IMR-90 (cell line): Measurements from ENCODE around the gene NAA60. TPM values are rescaled to one million over a fixed set of nuclear protein-coding genes. Genes with fewer than 3 reads are reported as not detected.

Source experiments
- ATAC-seq: fragments of 200-7000 bp; cut with Tn5 transposase; 2 replicates; pipeline ENCODE4 v1.9.1; 2020; ENCODE audit warnings: low read depth, mild to moderate bottlenecking, moderate library complexity
- BruUV-seq: library from RNA; stranded (reverse); fragments of 400-500 nt; replicated peaks from 2 replicates; lab custom pipeline; 2021; lab: Mats Ljungman, UMichigan
- CTCF ChIA-PET: fragments of 300-600 bp; formaldehyde crosslinking; extraction: SDS; loops from one replicate; lab custom pipeline; 2021; ENCODE audit warnings: antibody characterized with exemption; lab: Yijun Ruan, JAX
- POLR2A ChIA-PET: fragments of 300-600 bp; sonication (Branson Sonifier 250); formaldehyde crosslinking; loops from one replicate; lab custom pipeline; 2022; ENCODE audit warnings: antibody characterized with exemption; ENCODE audit not compliant: unreplicated experiment; lab: Charles Lee
- DNase-seq: peaks from one replicate; pipeline ENCODE4 v3.0.0; 2013
- H2AFZ ChIP-seq: replicated peaks from 2 replicates; pipeline ENCODE3; 2013; ENCODE audit warnings: low read length, mild to moderate bottlenecking; ENCODE audit not compliant: poor library complexity
- H2AK5ac ChIP-seq: 2 replicates; pipeline ENCODE4 v1.6.1; 2013; ENCODE audit warnings: low read depth, low read length, inconsistent platforms
- H2AK9ac ChIP-seq: replicated peaks from 2 replicates; pipeline ENCODE3; 2013; ENCODE audit warnings: mild to moderate bottlenecking, low read depth, low read length, moderate library complexity; ENCODE audit not compliant: poor library complexity
- H2BK120ac ChIP-seq: 2 replicates; pipeline ENCODE4 v1.6.1; 2013; ENCODE audit warnings: low read depth, low read length, inconsistent platforms
- H2BK15ac ChIP-seq: 3 replicates; pipeline ENCODE4 v1.6.1; 2013; ENCODE audit warnings: low read depth, low read length, inconsistent platforms
- H2BK20ac ChIP-seq: 2 replicates; pipeline ENCODE4 v1.6.1; 2013; ENCODE audit warnings: low read depth, mild to moderate bottlenecking, inconsistent platforms, low read length, moderate library complexity
- H2BK5ac ChIP-seq: 2 replicates; pipeline ENCODE4 v1.6.1; 2013; ENCODE audit warnings: mild to moderate bottlenecking, low read depth, low read length, inconsistent platforms; ENCODE audit not compliant: poor library complexity, severe bottlenecking
- H3K14ac ChIP-seq: replicated peaks from 2 replicates; pipeline ENCODE4 v1.6.1; 2013; ENCODE audit warnings: low read depth, low read length, inconsistent platforms
- H3K18ac ChIP-seq: 2 replicates; pipeline ENCODE4 v1.6.1; 2013; ENCODE audit warnings: low read depth, low read length, control low read depth
- H3K23ac ChIP-seq: 2 replicates; pipeline ENCODE4 v1.6.1; 2013; ENCODE audit warnings: low read depth, low read length, inconsistent platforms
- H3K27ac ChIP-seq: 2 replicates; pipeline ENCODE4 v1.5.1; 2013; ENCODE audit warnings: mild to moderate bottlenecking, control low read depth, low read length; ENCODE audit not compliant: insufficient read depth
- H3K27me3 ChIP-seq: 2 replicates; pipeline ENCODE4 v1.6.1; 2013; ENCODE audit warnings: low read length; ENCODE audit not compliant: control insufficient read depth, insufficient read depth
- H3K36me3 ChIP-seq: 2 replicates; pipeline ENCODE4 v1.6.1; 2013; ENCODE audit warnings: low read length, mixed read lengths; ENCODE audit not compliant: control insufficient read depth, insufficient read depth
- H3K4ac ChIP-seq: 2 replicates; pipeline ENCODE4 v1.6.1; 2013; ENCODE audit warnings: low read depth, low read length, inconsistent platforms
- H3K4me1 ChIP-seq: 2 replicates; pipeline ENCODE4 v1.6.1; 2013; ENCODE audit warnings: low read length, mixed read lengths; ENCODE audit not compliant: control insufficient read depth, insufficient read depth
- H3K4me2 ChIP-seq: 2 replicates; pipeline ENCODE4 v1.6.1; 2013; ENCODE audit warnings: low read depth, mild to moderate bottlenecking, control low read depth, low read length, moderate library complexity
- H3K4me3 ChIP-seq: 2 replicates; pipeline ENCODE4 v1.5.1; 2013; ENCODE audit warnings: low read depth, mild to moderate bottlenecking, control low read depth, low read length, moderate library complexity; ENCODE audit not compliant: insufficient read depth
- H3K56ac ChIP-seq: 2 replicates; pipeline ENCODE4 v1.6.1; 2013; ENCODE audit warnings: low read length, inconsistent platforms; ENCODE audit not compliant: insufficient read depth; ENCODE audit errors: extremely low read depth
- H3K79me1 ChIP-seq, 2 experiments: 2 replicates each; pipeline ENCODE4 v1.6.1; 2013; ENCODE audit warnings: low read length in 2 of 2, inconsistent platforms in 1 of 2, low read depth in 1 of 2
- H3K9ac ChIP-seq: 2 replicates; pipeline ENCODE4 v1.6.1; 2013; ENCODE audit warnings: low read depth, low read length, control low read depth
- H3K9me1 ChIP-seq: 2 replicates; pipeline ENCODE4 v1.6.1; 2013; ENCODE audit warnings: low read length, inconsistent platforms; ENCODE audit not compliant: insufficient read depth
- H3K9me3 ChIP-seq: 2 replicates; pipeline ENCODE4 v1.6.1; 2013; ENCODE audit warnings: low read length; ENCODE audit not compliant: control insufficient read depth, insufficient read depth
- H4K20me1 ChIP-seq: 2 replicates; pipeline ENCODE4 v1.6.1; 2013; ENCODE audit warnings: low read length, inconsistent platforms; ENCODE audit not compliant: insufficient read depth
- H4K5ac ChIP-seq: 2 replicates; pipeline ENCODE4 v1.6.1; 2013; ENCODE audit warnings: mild to moderate bottlenecking, low read depth, low read length, control low read depth
- H4K8ac ChIP-seq, 2 experiments: 2 replicates each; pipeline ENCODE4 v1.6.1; 2013; ENCODE audit warnings: low read depth in 2 of 2, low read length in 2 of 2, control low read depth in 1 of 2, inconsistent platforms in 1 of 2
- H4K91ac ChIP-seq: 2 replicates; pipeline ENCODE4 v1.6.1; 2013; ENCODE audit warnings: low read depth, low read length, inconsistent platforms; ENCODE audit not compliant: insufficient read depth
- BHLHE40 ChIP-seq: fragments of 150-350 bp; IDR thresholded peaks from 2 replicates; pipeline ENCODE4 v1.6.1; 2016; ENCODE audit warnings: mild to moderate bottlenecking, low read depth, low read length
- CEBPB ChIP-seq: IDR thresholded peaks from 2 replicates; pipeline ENCODE4 v1.6.1; 2012; ENCODE audit warnings: low read depth, low read length, improper control_type of control experiment
- CHD1 ChIP-seq: IDR thresholded peaks from 2 replicates; pipeline ENCODE4 v1.6.1; 2012; ENCODE audit warnings: low read depth, low read length, improper control_type of control experiment
- CTCF ChIP-seq: conservative IDR thresholded peaks from 2 replicates; pipeline ENCODE4 v1.5.1; 2012; ENCODE audit warnings: mild to moderate bottlenecking, low read depth, low read length, improper control_type of control experiment
- ELK1 ChIP-seq: fragments of 150-350 bp; IDR thresholded peaks from 2 replicates; pipeline ENCODE4 v1.6.1; 2016; ENCODE audit warnings: low read depth, mild to moderate bottlenecking, low read length, moderate library complexity, borderline replicate concordance
- FOS ChIP-seq: fragments of 150-350 bp; IDR thresholded peaks from 2 replicates; pipeline ENCODE4 v1.6.1; 2016; ENCODE audit warnings: low read depth, low read length
- MAFK ChIP-seq: IDR thresholded peaks from 2 replicates; pipeline ENCODE4 v1.6.1; 2012; ENCODE audit warnings: low read depth, low read length, improper control_type of control experiment
- MAZ ChIP-seq: IDR thresholded peaks from 2 replicates; pipeline ENCODE4 v1.6.1; 2012; ENCODE audit warnings: low read depth, mild to moderate bottlenecking, low read length, improper control_type of control experiment, moderate library complexity, borderline replicate concordance
- MXI1 ChIP-seq: IDR thresholded peaks from 2 replicates; pipeline ENCODE4 v1.6.1; 2012; ENCODE audit warnings: low read depth, mild to moderate bottlenecking, low read length, moderate library complexity, borderline replicate concordance
- NFE2L2 ChIP-seq: fragments of 150-350 bp; IDR thresholded peaks from 2 replicates; pipeline ENCODE4 v1.6.1; 2016; ENCODE audit warnings: low read depth, mild to moderate bottlenecking, low read length
- POLR2A ChIP-seq: IDR thresholded peaks from 2 replicates; pipeline ENCODE4 v1.6.1; 2012; ENCODE audit warnings: mild to moderate bottlenecking, low read depth, low read length
- RAD21 ChIP-seq: IDR thresholded peaks from 2 replicates; pipeline ENCODE4 v1.6.1; 2012; ENCODE audit warnings: low read length, improper control_type of control experiment
- RCOR1 ChIP-seq: IDR thresholded peaks from 2 replicates; pipeline ENCODE4 v1.6.1; 2012; ENCODE audit warnings: mild to moderate bottlenecking, low read length, improper control_type of control experiment; ENCODE audit not compliant: insufficient replicate concordance
- RFX5 ChIP-seq: IDR thresholded peaks from 2 replicates; pipeline ENCODE4 v1.8.0; 2012; ENCODE audit warnings: low read depth, mild to moderate bottlenecking, low read length, moderate library complexity
- SMC3 ChIP-seq: fragments of 150-350 bp; IDR thresholded peaks from 2 replicates; pipeline ENCODE4 v1.6.1; 2016; ENCODE audit warnings: low read depth, mild to moderate bottlenecking, antibody characterized with exemption, low read length, moderate library complexity
- USF2 ChIP-seq: fragments of 150-350 bp; IDR thresholded peaks from 2 replicates; pipeline ENCODE4 v1.6.1; 2017; ENCODE audit warnings: mild to moderate bottlenecking, antibody characterized with exemption, low read length, low read depth
- WGBS, 2 experiments: methylation state at CpG; one replicate each; pipeline versions ENCODE4 v1.1.5 to v1.1.7; 2013; ENCODE audit warnings: missing lambda C conversion rate in 2 of 2; ENCODE audit not compliant: insufficient read length in 1 of 2; ENCODE audit errors: extremely low coverage in 2 of 2; 5-methylcytosine and 5-hydroxymethylcytosine counted together
- dilution Hi-C: fragments of 300-500 bp; cut with HindIII; formaldehyde crosslinking; loops from one replicate; pipeline ENCODE4 v1.14.3; 2018; ENCODE audit warnings: low sequenced_read_pairs; ENCODE audit not compliant: unreplicated experiment
- in situ Hi-C: fragments of 300-500 bp; cut with MboI; formaldehyde crosslinking; loops from 3 replicates; pipeline ENCODE4 v1.14.3; 2019; ENCODE audit warnings: low sequenced_read_pairs, inconsistent platforms, mixed read lengths
- intact Hi-C: fragments of 100-400 bp; cut with micrococcal nuclease; formaldehyde crosslinking; loops from 2 replicates; pipeline ENCODE4 v1.10.0; 2022
- polyA plus RNA-seq, 3 experiments: library from polyadenylated mRNA; depleted of rRNA; stranded (reverse); fragments of >200 nt; gene quantifications; 2 replicates each; pipeline ENCODE4 v1.2.3, GENCODE V29; 2012; ENCODE audit warnings: low replicate concordance in 1 of 3
- total RNA-seq: library from RNA; depleted of rRNA; stranded (reverse); fragments of >200 nt; gene quantifications from 2 replicates; pipeline ENCODE4 v1.2.3, GENCODE V29; 2012

NAA60 gene
- total and polyA plus RNA-seq, 2 of the 4 experiments (the other 2 are of a cell fraction): 7.5 to 18.0 TPM

GRCh38 chr16:3530371-3530914 lies 87.0 kb downstream of the NAA60 start:
- dilution Hi-C loops (no loop called here), in situ Hi-C loops (no loop called here), intact Hi-C loops (no loop called here)
- TF ChIP-seq POLR2A: no peak
- no peak for TF ChIP-seq ELK1
- no peak for TF ChIP-seq MAZ
- no peak for TF ChIP-seq CTCF
- no peak for TF ChIP-seq MXI1
- no peak for TF ChIP-seq FOS
- TF ChIP-seq SMC3: no peak
- no peak for TF ChIP-seq NFE2L2
- no peak for TF ChIP-seq USF2
- TF ChIP-seq RFX5: no peak
- no peak for TF ChIP-seq MAFK
- TF ChIP-seq BHLHE40: no peak
- TF ChIP-seq RAD21: no peak
- TF ChIP-seq CEBPB: no peak
- TF ChIP-seq RCOR1: no peak
- no peak for TF ChIP-seq CHD1
- POLR2A ChIA-PET: no interaction called here
- Histone ChIP-seq H3K4me3 (no peak overlapping the region), H3K9me1 (0 out of 2 replicates have a peak, but pooled peaks cover 10% of the 10 kb centered on the region), H4K8ac (no peak overlapping the region), H4K20me1 (no peaks in the 10 kb centered on the region), H2AK9ac (no peak overlapping the region), H2BK5ac (no peak overlapping the region), H3K79me1 (0 out of 4 replicates have a peak, but pooled peaks cover 0 to 3% of the 10 kb centered on the region in 2 experiments), H3K9me3 (no peaks in the 10 kb centered on the region), H3K56ac (no peak overlapping the region), H3K18ac (no peak overlapping the region), H3K4me1 (peaks cover 6% of the 10 kb centered on the region; the same call in 1 of the 2 replicates), H2BK20ac (no peak overlapping the region), H3K27me3 (no peaks in the 10 kb centered on the region), H3K4ac (no peak overlapping the region), H3K27ac (no peak overlapping the region), H3K4me2 (no peak overlapping the region), H2AK5ac (no peak overlapping the region), H2AFZ (no peak overlapping the region), H3K9ac (no peak overlapping the region), H2BK15ac (no peak overlapping the region), H3K14ac (no peak overlapping the region), H4K91ac (no peak overlapping the region), H2BK120ac (no peak overlapping the region), H3K23ac (no peak overlapping the region), H4K5ac (no peak overlapping the region), H3K36me3 (peaks cover 34% of the 10 kb centered on the region)
- CTCF ChIA-PET: no interaction called here
- whole genome bisulfite sequencing, 2 experiments: 99% methylated on average over 9 of the region's 12 CpGs; no CpG with 5 or more reads in 1 of the 2 experiments
- no TSS peak for BruUV-seq
- ATAC-seq: no peak
- no peak for DNase-seq
